ENCODE measurements around the gene ABHD2.
"Not testable (repeated sequence)": the region's sequence is repeated elsewhere in the genome, so short reads cannot be mapped to it uniquely, and the experiment has no call there.

The ABHD2 gene

DNA sequence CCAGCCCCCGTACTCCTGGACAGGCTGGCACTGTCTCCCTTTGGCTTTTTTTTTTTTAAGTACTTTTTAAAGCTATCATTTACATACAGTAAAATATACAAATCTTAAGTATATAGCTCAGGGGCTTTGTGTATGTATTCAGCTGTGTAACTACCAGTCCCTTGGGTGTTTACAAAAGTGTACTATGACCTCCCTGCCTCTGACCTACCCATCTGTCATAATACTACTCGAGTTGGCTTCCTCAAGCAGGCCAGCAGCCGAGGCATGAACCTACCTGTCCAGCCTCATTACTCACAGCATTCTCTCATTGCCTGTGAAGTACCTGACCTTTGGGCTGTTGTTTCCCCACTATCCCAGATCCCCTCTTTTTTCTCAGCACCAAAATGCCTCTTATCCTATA, 33.2 kb downstream of the ABHD2 start:
- DNase-seq (ENCODE audit: low read depth): no peak

DNA sequence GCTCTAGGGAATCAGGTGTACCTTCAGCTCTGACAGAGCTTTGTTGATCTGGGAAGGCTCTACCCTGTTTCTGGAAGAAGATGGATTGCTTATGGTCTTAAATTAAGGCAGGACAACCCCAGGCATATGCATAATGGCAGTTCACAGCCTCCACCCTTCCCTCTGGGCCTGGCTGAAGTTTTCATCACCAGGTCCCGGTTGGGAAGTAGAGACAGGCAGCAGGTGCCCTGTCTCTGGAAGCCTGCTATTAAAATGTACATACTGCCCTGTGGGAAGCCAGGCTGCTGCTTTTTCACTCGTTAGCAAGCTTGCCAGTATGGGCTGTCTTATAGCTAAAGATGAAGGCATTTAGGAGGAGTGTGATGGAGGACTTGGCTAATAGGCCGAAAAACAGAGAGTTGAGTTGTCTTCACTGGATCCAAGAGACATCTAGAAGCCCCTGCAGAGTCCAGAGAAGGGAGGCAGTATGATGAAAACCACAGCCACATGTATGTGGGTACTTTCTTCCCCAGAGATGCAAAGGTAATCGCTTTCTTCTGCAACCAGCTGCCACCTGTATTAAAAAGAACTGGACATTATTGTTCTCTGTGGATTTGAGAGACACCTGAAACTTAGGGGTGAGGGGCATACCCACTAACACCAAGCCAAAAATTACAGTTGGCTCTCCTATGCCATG, 34.4 kb downstream of the ABHD2 start:
- no peak for DNase-seq (ENCODE audit: low read depth)

DNA sequence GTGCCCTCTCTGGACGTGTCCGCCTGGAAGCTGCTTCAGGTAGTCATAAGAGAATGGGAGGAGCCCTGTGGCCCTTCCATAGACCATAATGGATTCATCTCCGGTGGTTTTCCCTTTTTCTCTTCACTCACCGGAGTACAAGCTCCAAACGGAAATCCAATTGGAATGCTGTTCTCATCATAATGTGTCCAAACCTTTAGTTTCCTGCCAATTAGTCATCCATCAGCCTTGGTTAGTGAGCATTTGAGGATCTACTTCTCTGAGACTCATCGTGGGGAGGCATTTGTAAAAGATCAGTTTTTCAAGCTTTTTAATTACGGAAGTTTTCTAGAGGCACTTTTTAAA, 34.9 kb downstream of the ABHD2 start:
- peak; percentile 20 for DNase-seq (ENCODE audit: low read depth)

DNA sequence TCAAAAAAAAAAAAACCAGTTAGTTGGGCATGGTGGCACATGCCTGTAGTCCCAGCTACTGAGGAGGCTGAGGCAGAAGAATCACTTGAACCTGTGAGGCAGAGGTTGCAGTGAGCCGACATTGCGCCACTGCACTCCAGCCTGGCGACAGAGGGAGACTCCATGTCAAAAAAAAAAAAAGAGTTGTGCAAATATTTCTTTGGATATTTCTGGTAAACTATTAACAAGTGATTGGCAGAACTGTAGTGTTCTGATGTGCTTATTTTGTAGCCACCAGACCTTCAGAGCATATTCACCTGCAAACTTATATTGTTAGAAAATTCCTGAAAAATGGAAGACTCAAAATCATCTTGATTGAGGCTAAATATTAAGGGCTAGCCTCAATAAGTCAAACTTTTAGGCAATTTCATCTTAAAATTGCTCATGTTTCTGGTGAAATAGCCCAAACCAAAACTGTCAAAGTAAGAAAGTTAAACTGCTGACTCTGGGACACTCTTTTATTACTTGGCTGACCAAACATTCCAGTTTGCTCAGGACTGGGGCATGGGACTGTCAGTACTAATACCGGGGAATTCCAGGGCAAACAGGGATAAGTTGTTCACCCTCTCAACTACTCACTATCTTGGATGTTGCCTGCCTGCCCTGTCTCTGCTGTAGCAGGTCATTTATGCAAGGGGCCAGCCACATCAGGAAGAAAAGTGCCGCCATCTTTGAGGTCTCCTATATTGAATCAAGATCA, 37.0 kb downstream of the ABHD2 start:
- DNase-seq (ENCODE audit: low read depth): no peak

DNA sequence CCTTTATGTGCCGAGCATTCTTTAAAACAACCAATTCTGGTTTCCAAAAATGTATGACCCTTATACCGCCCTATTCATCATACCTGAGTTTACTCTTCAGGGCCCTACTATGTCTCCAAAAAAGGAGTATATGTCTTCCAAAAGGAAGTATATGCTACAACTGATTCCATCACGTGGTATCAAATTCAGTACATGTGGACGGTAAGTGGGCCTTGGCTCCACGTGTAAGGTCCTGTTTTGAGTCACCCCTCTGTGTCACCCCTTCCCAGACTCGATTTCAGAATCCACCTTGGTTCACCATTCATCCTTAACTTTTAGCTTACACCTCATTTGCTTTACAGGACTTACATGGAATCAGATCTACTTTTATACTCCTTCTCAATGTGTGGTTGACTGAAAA, 37.8 kb downstream of the ABHD2 start:
- no peak for DNase-seq (ENCODE audit: low read depth)

DNA sequence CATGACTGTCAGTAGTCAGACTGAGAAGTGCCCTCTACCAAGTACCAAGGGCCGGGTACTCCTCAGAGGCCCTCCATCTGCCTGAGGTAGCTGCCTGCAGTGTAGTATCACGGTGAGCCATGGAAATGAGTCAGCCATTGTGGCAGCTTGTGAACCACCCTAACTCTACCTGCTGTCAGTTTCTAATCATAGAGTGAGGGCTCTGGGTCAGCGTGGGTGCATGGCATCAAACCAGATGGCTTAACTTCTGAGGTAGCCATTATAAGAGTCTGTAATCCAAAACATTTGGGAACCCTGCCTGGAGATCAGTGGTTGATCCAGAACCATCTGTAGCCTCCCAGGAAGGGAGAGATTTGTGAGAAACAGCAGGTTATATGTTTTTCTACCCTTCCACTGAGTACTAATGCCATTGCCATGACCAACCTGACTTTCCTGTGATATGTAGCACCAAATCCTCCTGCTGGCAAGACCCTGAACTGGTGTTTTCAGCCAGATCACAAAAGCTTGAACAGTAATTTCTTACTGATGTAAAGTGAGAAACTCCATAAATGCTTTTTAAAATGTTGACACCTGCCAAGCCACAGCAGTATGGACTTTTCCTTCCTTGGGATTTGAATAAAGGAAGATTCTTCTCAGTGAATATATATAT, 38.9 kb downstream of the ABHD2 start:
- DNase-seq (ENCODE audit: low read depth): no peak

DNA sequence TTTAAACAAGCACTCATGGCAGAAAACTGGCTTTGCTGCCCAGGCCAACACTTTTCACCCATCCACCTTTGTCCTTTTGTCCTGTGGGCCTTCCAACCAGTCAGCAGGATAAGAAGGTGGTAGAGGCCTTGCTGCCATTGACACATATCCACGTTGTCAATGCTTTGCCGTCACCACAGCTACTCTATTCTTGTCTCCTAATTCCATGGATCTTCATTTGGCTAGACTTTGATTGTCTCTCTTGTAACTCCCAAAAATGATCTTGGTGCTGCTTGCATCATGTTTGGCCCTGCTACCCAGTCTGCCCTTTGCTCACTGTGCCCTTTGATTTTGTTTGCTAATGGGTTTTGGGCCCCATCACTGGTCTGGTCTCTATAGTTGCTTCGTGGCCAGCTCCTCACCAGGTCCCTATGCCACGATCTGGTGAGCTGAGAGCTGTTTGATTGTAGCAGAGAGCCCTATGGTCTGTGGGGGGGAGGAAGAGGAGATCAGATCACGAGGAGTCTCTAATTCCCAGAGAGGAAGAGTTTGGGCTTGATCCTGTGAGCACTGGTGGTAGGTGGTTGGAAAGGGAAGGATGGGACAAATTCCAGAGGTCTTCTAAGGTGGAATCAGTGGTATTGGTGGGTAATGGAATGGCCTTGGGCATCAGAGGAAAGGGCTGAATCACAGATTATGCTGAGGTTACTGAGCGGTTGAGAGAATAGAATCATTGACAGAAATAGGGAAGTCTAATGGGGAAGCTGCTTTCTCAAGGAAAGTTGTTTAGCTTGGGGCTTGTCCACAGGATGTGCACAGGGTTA, 40.3 kb downstream of the ABHD2 start:
- DNase-seq (ENCODE audit: low read depth): no peak

DNA sequence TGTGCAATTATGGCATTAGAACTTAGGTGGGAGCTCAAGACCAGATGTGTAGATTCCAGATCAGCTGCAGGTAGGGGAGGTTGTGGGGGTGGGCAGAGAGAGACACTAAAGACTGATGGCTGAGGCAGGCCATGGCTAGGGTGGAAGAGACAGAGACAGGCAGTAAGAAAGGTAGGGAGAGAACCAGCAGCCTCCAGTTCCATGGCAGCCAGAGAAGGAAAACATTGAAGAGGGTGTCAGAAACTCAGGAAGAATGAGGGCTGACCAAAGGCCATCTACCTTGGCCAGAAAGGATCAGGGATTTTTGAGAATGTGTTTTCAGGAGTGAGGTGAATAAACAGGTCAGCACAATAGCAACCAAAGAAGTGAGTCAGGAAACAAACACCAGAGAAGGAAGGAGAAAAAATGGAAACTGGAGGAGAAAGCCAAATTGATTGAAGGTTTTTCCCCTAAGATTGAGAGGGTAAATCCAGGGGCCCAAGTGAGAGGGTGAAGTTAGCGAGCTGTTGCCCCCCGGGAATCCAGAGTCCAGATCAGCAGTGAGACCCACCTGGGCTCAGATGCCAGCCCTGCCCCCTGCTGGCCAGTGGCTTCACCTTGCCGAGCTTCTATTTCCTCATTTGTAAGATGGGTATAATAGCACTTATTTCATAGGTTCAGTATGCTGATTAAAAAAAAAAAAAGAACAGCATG, 41.0 kb downstream of the ABHD2 start:
- peak; percentile 14 for DNase-seq (ENCODE audit: low read depth)

DNA sequence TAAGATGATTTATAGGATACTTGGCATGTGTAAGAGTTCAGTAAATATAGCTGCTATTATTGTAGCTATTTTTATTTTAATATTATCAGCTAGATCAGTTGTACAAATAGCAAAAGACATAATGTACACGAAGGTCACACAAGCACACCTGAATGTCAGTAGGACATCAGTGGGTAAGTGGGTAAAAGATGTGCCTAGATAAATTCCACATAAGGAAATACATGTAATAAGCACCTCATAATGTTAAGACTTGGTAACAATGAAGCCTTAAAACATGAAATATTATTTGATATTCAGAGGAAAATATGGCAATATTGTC, 41.5 kb downstream of the ABHD2 start:
- DNase-seq (ENCODE audit: low read depth): no peak

DNA sequence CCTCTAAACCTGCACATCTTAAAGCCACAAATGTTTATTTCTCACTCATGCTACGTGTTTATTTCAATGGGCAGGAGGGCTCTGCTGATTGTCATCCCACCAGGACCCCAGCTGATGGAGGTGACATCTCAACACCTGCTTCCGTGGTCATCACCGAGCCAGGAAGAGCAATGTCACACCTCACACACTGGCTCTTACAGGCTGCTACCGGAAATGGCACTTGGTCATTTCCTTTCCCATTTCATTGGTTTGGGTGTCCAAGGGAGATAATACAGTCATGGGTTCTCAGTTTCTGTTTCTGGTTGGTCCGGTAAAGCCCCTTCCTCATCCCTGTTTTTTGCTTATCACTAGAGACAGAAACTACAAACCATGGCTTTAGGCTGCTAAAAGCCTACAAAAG, 41.9 kb downstream of the ABHD2 start:
- DNase-seq (ENCODE audit: low read depth): no peak

DNA sequence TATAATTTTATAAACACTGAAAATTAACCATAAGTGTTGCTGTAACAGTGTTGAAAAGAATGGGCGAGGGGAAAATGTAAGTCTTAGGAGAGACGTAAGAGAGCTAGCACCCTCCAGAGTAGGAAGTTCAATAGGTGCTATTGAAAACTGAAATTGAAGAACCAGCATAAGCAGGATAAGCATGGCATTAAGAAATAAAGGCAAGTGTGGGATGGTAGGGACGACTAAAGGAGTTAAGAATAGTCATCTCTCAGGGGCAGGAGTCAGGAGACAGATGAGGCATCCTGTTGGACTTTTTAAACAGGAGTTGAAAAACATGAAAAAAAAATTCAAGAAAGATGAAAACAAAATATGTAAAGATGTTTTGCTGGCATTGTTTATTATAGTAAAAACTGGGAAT, 43.5 kb downstream of the ABHD2 start:
- DNase-seq (ENCODE audit: low read depth): no peak

DNA sequence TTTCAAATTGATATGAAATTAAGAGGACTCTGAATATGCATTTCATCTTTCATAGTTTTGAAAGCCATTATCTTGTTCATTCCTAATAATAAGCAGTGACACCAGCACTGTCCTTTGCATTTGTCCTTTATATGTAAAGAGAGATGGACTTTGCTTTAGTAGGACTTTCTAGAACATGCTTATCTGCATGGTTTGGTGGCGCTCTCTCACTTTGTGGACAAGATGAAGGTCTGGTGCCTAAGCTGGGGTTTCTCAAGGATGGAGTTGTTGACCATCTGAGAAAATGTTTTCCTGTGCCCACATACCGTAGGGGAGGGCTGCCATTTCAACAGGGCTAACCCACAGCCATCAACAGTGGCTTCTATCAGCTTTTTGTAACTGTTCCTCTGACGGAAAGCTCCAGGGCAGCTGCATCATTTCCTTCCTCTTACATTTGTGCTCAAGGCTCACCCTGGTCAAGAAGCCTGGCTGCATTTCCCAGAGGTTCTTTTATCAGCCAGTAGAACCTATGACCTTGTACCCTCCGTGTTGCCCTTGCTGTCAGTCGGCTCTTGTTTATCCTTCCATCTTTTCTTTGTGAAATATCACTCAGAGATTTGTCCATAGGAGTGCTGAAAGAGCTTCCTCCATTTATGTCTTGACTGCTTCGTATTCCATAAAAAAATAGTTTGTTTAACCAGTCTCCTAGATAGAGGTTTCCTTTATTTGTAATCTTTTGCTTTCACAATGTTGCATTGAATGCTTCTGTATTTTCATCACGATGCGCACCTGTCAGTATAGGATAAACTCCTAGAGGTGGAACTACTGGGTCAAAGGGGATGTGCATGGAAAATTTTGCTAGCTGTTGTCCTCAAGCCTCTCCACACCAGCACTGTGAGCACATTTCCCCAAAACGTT, 44.6 kb downstream of the ABHD2 start:
- no peak for DNase-seq (ENCODE audit: low read depth)

DNA sequence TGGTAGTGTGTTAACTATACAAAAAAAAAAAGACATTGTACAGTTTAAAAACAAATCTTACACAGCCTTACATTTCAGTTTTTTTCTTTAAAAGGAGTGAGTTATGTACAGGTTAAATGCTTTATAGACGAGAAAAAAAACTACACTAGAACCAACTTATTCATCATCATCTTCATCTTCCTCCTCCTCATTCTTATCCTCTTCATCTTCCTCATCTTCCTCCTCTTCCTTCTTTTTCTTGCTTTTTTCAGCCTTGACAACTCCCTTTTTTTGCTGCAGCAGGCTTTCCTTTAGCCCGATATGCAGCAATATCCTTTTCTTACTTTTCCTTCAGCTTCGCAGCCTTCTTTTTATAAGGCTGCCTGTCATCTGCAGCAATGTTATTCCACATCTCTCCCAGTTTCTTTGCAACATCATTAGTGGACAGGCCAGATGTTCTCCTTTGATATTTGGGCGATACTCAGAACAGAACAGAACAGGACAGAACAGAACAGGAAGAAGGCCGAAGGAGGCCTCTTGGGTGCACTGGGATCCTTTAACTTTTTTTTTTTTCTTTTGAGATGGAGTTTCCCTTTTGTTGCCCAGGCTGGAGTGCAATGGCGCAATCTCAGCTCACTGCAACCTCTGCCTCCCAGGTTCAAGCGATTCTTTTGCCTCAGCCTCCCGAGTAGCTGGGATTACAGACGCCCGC, 47.3 kb downstream of the ABHD2 start:
- not testable (repeated sequence) for DNase-seq (ENCODE audit: low read depth)

DNA sequence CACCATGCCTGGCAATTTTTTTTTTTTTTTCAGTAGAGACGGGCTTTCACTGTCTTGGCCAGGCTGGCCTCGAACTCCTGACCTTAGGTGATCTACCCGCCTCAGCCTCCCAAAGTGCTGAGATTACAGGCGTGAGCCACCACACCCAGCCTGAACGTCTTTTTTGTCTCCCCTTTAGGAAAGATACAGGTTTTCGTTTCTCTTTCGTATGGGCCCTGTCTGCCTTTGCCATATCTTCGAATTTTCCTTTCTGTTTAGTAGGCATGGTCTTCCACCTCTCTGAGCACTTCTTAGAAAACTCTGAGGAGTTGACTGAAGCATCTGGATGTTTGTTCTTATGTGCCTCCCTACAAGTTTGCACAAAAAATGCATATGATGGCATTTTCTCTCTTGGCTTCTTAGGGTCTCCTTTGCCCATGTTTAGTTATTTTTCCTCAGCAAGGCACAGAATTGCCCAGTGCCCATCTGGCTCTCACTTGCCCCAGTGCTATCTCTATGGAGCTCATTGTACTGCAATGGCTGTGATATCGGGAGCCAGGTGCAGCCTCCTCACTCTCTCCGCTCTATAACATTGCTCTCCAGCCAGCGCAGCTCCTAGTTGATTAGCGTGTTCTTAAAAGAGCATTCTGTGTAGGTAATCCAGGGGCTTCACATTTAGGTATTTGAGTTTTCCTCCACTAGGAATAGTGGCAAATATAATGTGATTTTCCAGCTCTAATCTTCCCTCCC, 48.0 kb downstream of the ABHD2 start:
- DNase-seq (ENCODE audit: low read depth): no peak

DNA sequence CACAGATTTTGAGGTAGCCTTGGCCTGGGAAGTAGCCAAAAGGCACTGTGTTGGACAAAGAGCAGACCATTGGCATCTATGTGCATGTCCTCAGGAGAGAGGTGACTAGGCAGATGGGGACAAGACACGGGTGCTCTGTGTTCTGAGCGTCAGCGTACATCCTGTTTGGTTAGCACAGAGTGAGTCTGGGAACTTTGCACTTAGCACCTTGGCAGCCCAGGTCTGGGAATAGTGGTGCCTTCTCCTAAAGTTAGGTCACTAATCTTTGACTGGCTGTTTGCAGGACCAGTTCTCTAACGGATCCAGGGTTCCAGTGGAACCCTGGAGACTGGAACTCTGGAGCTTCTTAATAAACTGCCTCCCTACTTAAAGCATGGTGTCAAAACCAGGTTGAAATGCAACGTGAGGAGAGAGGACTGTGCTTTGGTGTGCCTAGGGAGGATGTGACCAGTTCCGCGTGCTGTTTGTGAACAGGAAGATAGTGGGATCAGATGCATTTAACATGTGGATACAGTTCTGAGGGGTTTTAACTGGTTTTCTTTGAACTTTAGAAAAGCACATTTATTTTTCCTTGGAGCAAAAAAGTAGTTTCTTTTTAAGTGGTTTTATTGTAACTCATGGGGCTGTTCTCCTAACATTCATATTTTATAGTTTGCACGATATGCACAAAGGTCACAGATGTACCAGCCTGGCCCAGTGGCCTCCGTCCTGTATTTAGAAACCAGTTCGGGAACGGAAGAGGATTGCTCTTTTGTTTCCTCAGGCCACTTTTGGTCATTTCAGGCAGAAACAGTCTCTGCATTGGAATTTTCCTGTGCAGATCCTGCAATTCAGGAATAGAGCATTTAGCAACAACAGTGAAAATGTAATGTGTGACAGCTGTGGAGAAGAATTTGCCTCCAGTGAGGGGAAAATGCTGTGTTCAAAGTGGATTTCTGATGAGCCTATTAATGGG, 48.8 kb downstream of the ABHD2 start:
- no peak for DNase-seq (ENCODE audit: low read depth)

DNA sequence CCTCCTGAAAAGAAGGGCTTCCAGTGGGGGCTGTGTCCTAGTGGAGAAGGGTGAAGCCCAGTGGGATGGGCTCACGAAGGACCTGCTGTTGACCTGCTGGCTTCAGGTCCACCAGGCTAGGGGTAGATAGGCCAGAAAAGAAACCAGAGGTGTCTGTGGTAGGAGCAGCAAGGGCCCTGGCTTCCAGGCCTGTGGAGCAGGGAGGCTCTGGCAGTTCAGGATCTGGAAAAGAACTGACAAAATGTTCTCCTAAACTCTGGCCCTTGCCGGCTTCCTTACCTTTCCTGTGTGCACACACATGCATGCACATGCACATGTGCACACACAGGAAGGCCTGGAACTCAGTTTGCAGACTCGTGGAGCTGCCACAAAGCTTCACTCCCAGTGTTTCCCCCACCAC, 49.7 kb downstream of the ABHD2 start:
- DNase-seq (ENCODE audit: low read depth): no peak

DNA sequence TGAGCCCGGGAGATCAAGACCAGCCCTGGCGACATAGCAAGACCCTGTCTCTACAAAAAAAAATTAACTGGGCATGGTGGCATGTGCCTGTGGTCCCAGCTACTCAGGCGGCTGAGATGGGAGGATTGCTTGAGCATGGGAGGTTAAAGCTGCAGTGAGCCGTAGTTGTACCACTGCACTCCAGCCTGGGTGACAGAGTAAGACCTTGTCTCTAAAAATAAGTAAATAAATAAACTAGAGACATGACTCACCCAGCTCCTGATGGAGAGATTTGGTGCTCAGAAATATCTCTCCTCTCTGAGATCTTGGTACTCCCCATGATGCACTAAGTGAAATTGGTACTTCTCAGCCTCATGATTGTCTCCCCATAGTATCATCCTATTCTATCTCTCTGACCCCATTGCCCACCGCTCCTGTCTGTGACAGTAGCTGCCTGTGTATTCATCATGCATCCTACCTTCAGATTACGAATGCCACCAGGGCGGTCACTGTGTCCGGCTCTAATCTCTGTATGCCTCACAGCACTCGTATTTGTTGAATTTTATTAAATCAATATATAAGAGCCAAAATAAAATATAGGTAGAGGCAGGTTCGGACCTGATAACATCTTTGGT, 50.9 kb downstream of the ABHD2 start:
- DNase-seq (ENCODE audit: low read depth): no peak

Data from HS-27A (cell line).